Hepatocyte (in vitro differentiated cells): ENCODE data around the gene UFL1. TPM values are rescaled to one million over a fixed set of nuclear protein-coding genes. Genes with fewer than 3 reads are reported as not detected.
"Not testable (repeated sequence)": the region's sequence is repeated elsewhere in the genome, so short reads cannot be mapped to it uniquely, and the experiment has no call there.

ENCODE experiments used
- DNase-seq: peaks from one replicate; pipeline ENCODE4 v3.0.0-alpha.2; 2016; ENCODE audit warnings: low spot score
- H2AFZ ChIP-seq: fragments of 200-600 bp; sonication (generic); 2 replicates; pipeline ENCODE4 v1.6.0; 2016; ENCODE audit warnings: antibody characterized with exemption, mild to moderate bottlenecking
- H3K27ac ChIP-seq: fragments of 200-600 bp; sonication (generic); 2 replicates; pipeline ENCODE4 v1.5.1; 2016; ENCODE audit warnings: mild to moderate bottlenecking
- H3K27me3 ChIP-seq: fragments of 200-600 bp; sonication (generic); 2 replicates; pipeline ENCODE4 v1.6.1; 2016
- H3K36me3 ChIP-seq: fragments of 200-600 bp; sonication (generic); replicated peaks from 2 replicates; pipeline ENCODE4 v1.5.1; 2016; ENCODE audit warnings: low read depth; ENCODE audit not compliant: insufficient read depth
- H3K4me1 ChIP-seq: fragments of 200-600 bp; sonication (generic); 2 replicates; pipeline ENCODE4 v1.5.1; 2016; ENCODE audit warnings: mild to moderate bottlenecking, moderate library complexity; ENCODE audit not compliant: insufficient read depth
- H3K4me2 ChIP-seq: fragments of 200-600 bp; sonication (generic); 2 replicates; pipeline ENCODE4 v1.6.0; 2016
- H3K4me3 ChIP-seq: fragments of 200-600 bp; sonication (generic); 2 replicates; pipeline ENCODE4 v1.5.1; 2016; ENCODE audit warnings: mild to moderate bottlenecking
- H3K79me2 ChIP-seq: fragments of 200-600 bp; sonication (generic); 2 replicates; pipeline ENCODE4 v1.6.0; 2017; ENCODE audit warnings: mild to moderate bottlenecking
- H3K9me2 ChIP-seq: fragments of 200-600 bp; sonication (generic); replicated peaks from 2 replicates; pipeline ENCODE4 v1.6.0; 2017; ENCODE audit warnings: mild to moderate bottlenecking; ENCODE audit not compliant: insufficient read depth
- H3K9me3 ChIP-seq: fragments of 200-600 bp; sonication (generic); 2 replicates; pipeline ENCODE4 v1.5.1; 2016; ENCODE audit warnings: low read depth, mild to moderate bottlenecking
- H4K20me1 ChIP-seq: fragments of 200-600 bp; sonication (generic); 2 replicates; pipeline ENCODE4 v1.6.0; 2016; ENCODE audit warnings: mild to moderate bottlenecking; ENCODE audit not compliant: insufficient read depth, poor library complexity, severe bottlenecking
- EZH2 ChIP-seq: fragments of 200-600 bp; sonication (generic); IDR thresholded peaks from 2 replicates; pipeline ENCODE4 v1.6.1; 2016; ENCODE audit warnings: antibody characterized with exemption, mild to moderate bottlenecking, borderline replicate concordance
- EZH2phosphoT487 ChIP-seq: fragments of 200-600 bp; sonication (generic); IDR thresholded peaks from one replicate; pipeline ENCODE4 v1.6.1; 2018; ENCODE audit warnings: antibody characterized with exemption, mild to moderate bottlenecking, low read depth, moderate library complexity; ENCODE audit not compliant: unreplicated experiment, severe bottlenecking
- WGBS: methylation state at CpG from one replicate; pipeline ENCODE4 v1.1.6; 2016; ENCODE audit warnings: low lambda C conversion rate; ENCODE audit errors: missing lambda C conversion rate; 5-methylcytosine and 5-hydroxymethylcytosine counted together
- polyA plus RNA-seq: library from polyadenylated mRNA; unstranded; fragments of >200 nt; fragmentation: Nextera tagmentation; extraction: Ambion mirVana; gene quantifications from 2 replicates; pipeline ENCODE4 v1.2.1, GENCODE V29; 2016
- total RNA-seq: library from RNA; depleted of rRNA; stranded (reverse); fragments of >200 nt; gene quantifications from 2 replicates; pipeline ENCODE4 v1.2.3, GENCODE V29; 2014
- TF ChIP-seq, protein P1 (sequence below): fragments of 200-600 bp; sonication (generic); IDR thresholded peaks from 2 replicates; pipeline ENCODE4 v1.5.1; 2016; ENCODE audit warnings: antibody characterized with exemption, mild to moderate bottlenecking; ENCODE audit not compliant: poor library complexity

Gene UFL1
- total and polyA plus RNA-seq, 2 experiments from 2014 or later: 18.8 to 42.4 TPM

DNA sequence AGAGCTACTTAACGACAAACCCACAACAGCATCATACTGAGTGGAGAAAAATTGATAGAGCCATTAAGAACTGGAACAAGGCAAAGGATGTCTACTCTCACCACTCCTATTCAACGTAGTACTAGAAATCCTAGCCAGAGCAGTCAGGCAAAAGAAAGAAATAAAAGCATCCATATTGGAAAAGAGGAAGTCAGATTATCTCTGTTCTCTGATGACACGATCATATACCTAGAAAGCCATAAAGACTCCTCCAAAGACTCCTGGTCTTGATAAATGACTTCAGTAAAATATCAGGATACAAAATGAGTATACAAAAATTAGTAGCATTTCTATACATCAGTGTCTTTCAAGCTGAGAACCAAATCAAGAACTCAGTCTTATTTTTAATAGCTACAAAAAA is 24.3 kb downstream of the UFL1 start:
- no peaks in the 10 kb centered on the region for H3K9me2 ChIP-seq
- H3K4me1 ChIP-seq: no peaks in the 10 kb centered on the region
- H2AFZ ChIP-seq: no peak overlapping the region
- no peaks in the 10 kb centered on the region for H3K9me3 ChIP-seq
- no peaks in the 10 kb centered on the region for H3K27me3 ChIP-seq
- WGBS: 99% methylated on average over 3 of the region's 3 CpGs
- no peak overlapping the region for H3K4me2 ChIP-seq
- no peak overlapping the region for H3K4me3 ChIP-seq
- DNase-seq: no peak
- TF ChIP-seq, protein P1, sequence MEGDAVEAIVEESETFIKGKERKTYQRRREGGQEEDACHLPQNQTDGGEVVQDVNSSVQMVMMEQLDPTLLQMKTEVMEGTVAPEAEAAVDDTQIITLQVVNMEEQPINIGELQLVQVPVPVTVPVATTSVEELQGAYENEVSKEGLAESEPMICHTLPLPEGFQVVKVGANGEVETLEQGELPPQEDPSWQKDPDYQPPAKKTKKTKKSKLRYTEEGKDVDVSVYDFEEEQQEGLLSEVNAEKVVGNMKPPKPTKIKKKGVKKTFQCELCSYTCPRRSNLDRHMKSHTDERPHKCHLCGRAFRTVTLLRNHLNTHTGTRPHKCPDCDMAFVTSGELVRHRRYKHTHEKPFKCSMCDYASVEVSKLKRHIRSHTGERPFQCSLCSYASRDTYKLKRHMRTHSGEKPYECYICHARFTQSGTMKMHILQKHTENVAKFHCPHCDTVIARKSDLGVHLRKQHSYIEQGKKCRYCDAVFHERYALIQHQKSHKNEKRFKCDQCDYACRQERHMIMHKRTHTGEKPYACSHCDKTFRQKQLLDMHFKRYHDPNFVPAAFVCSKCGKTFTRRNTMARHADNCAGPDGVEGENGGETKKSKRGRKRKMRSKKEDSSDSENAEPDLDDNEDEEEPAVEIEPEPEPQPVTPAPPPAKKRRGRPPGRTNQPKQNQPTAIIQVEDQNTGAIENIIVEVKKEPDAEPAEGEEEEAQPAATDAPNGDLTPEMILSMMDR: no peak
- TF ChIP-seq EZH2: no peak
- TF ChIP-seq EZH2phosphoT487: no peak
- H4K20me1 ChIP-seq: no peaks in the 10 kb centered on the region
- no peaks in the 10 kb centered on the region for H3K79me2 ChIP-seq
- H3K27ac ChIP-seq: no peak overlapping the region
- H3K36me3 ChIP-seq: no peaks in the 10 kb centered on the region

DNA sequence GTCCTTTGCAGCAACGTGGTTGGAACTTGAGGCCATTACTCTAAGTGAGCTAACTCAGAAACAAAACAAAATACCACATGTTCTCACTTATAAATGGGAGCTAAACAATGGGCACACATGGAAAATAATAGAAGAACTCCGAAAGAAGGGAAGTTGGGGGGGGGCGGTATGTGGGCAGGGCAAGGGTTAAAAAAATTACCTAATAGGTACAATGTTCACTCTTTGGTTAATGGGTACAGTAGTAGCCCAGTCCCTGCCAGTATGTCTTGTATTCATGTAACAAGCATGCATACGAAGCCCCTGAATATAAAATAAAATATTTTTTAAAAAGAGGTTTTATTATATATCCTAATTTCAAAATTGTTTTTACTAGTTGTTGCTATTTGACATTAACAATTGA is 26.0 kb downstream of the UFL1 start:
- no peaks in the 10 kb centered on the region for H3K36me3 ChIP-seq

DNA sequence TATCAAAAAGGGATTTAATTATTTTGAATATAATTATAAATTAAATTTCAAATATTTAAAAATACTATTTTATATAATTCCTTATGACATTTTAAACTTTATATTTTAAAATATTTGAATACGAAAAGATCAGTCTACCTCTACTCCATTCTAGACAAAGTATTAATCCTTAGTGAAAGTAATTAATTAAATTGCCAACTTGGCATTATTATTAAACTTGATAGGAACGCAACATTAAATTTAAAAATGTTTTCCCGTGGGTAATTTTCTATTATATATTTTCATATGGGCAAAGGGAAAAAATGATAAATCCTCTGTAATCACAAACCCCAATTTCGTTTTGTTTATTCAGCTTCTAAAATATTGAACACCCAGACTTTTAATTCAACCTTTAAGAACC is 33.0 kb downstream of the UFL1 start:
- TF ChIP-seq, protein P1: no peak
- TF ChIP-seq EZH2: no peak
- no peak for TF ChIP-seq EZH2phosphoT487
- Histone ChIP-seq H3K4me2 (no peak overlapping the region), H3K27ac (no peak overlapping the region), H3K36me3 (no peaks in the 10 kb centered on the region), H4K20me1 (no peaks in the 10 kb centered on the region), H3K9me2 (no peaks in the 10 kb centered on the region), H3K79me2 (no peaks in the 10 kb centered on the region), H3K4me3 (no peak overlapping the region), H3K27me3 (no peaks in the 10 kb centered on the region), H3K9me3 (no peaks in the 10 kb centered on the region), H3K4me1 (no peaks in the 10 kb centered on the region), H2AFZ (no peak overlapping the region)
- WGBS: 95% methylated on average over 4 of the region's 4 CpGs
- DNase-seq: no peak

More for the DNA sequence above, 26.0 kb downstream of the UFL1 start:
- TF ChIP-seq, protein P1: no peak
- TF ChIP-seq EZH2phosphoT487: no peak
- no peak for TF ChIP-seq EZH2
- 96% methylated on average over 4 of the region's 4 CpGs for WGBS
- Histone ChIP-seq H3K27ac (no peak overlapping the region), H3K27me3 (no peaks in the 10 kb centered on the region), H3K4me1 (no peaks in the 10 kb centered on the region), H3K9me3 (no peaks in the 10 kb centered on the region), H3K4me3 (no peak overlapping the region), H3K9me2 (no peaks in the 10 kb centered on the region), H3K4me2 (no peak overlapping the region), H2AFZ (no peak overlapping the region), H3K79me2 (no peaks in the 10 kb centered on the region), H4K20me1 (no peaks in the 10 kb centered on the region)
- no peak for DNase-seq

DNA sequence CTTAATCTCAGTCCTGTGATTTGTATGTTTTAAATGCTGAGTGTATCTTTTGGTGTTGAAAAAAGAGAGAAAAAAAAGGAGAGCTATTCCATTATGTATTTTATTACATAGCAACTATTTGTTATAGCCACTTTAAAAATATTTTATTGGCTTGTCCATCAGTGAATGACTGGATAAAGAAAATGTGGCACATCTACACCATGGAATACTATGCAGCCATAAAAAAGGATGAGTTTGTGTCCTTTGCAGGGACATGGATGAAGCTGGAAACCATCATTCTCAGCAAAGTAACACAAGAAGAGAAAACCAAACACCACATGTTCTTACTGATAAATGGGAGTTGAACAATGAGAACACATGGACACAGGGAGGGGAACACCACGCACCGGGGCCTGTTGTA is 38.1 kb downstream of the UFL1 start:
- not testable (repeated sequence) for H3K4me2 ChIP-seq, H3K4me1 ChIP-seq, H3K27ac ChIP-seq, H3K36me3 ChIP-seq, H3K79me2 ChIP-seq, H4K20me1 ChIP-seq, H3K9me2 ChIP-seq, DNase-seq, H2AFZ ChIP-seq, H3K9me3 ChIP-seq, H3K27me3 ChIP-seq, H3K4me3 ChIP-seq
- WGBS: 100% methylated on average over 2 of the region's 2 CpGs
